WTC11 (cell line): ENCODE measurements around the gene MEFV.

ENCODE experiments used
- CREB1 ChIP-seq: sonication (generic); formaldehyde crosslinking; IDR thresholded peaks from 2 replicates; pipeline ENCODE4 v1.8.0; 2023; ENCODE audit warnings: mild to moderate bottlenecking, missing genetic modification reagents
- CTCF ChIP-seq: fragments of 200-600 bp; IDR thresholded peaks from 2 replicates; pipeline ENCODE4 v1.8.0; 2022; ENCODE audit warnings: antibody characterized with exemption
- HMGXB4 ChIP-seq: sonication (generic); formaldehyde crosslinking; IDR thresholded peaks from 2 replicates; pipeline ENCODE4 v1.8.1; 2023; ENCODE audit warnings: mild to moderate bottlenecking, moderate library complexity, missing genetic modification reagents
- MAX ChIP-seq: sonication (generic); formaldehyde crosslinking; IDR thresholded peaks from 2 replicates; pipeline ENCODE4 v1.8.0; 2022; ENCODE audit warnings: mild to moderate bottlenecking, missing genetic modification reagents
- ZBTB21 ChIP-seq: sonication (generic); formaldehyde crosslinking; IDR thresholded peaks from 2 replicates; pipeline ENCODE4 v1.8.1; 2023; ENCODE audit warnings: mild to moderate bottlenecking, missing genetic modification reagents, borderline replicate concordance

GRCh38 chr16:3276679-3277078 is 20.2 kb upstream of the MEFV start:
- TF ChIP-seq CTCF (no peak), CREB1 (no peak), HMGXB4 (CRISPR knock-in tag) (no peak), MAX (CRISPR knock-in tag) (no peak), ZBTB21 (CRISPR knock-in tag) (no peak)
